OCI-LY1 (cell line): ENCODE results near the gene ARMC9.
A peak's percentile ranks its signal among the peaks of the same experiment; 100 is the strongest.

ENCODE experiments used
- H2AFZ ChIP-seq: fragments of 200-600 bp; sonication (generic), shearing (Covaris generic); 2 replicates; pipeline ENCODE4 v1.6.0; 2014; ENCODE audit warnings: antibody characterized with exemption, mild to moderate bottlenecking, low read length
- H3F3A ChIP-seq: fragments of 200-600 bp; sonication (generic), shearing (Covaris generic); 2 replicates; pipeline ENCODE4 v1.6.0; 2014; ENCODE audit warnings: mild to moderate bottlenecking, antibody characterized with exemption, low read length, moderate library complexity; ENCODE audit not compliant: insufficient read depth
- H3K27ac ChIP-seq: fragments of 200-600 bp; sonication (generic); 2 replicates; pipeline ENCODE4 v1.5.1; 2014; ENCODE audit warnings: low read length, mixed run types, mild to moderate bottlenecking, low read depth; ENCODE audit not compliant: poor library complexity, severe bottlenecking
- H3K27me3 ChIP-seq: fragments of 200-600 bp; sonication (generic); 2 replicates; pipeline ENCODE4 v1.6.0; 2014; ENCODE audit warnings: antibody characterized with exemption, mild to moderate bottlenecking, low read length, moderate library complexity; ENCODE audit not compliant: insufficient read depth
- H3K36me3 ChIP-seq: fragments of 200-600 bp; sonication (generic); 2 replicates; pipeline ENCODE4 v1.6.1; 2014; ENCODE audit warnings: mild to moderate bottlenecking, antibody characterized with exemption, low read length, moderate library complexity, mixed read lengths; ENCODE audit not compliant: insufficient read depth
- H3K4me1 ChIP-seq: fragments of 200-600 bp; sonication (generic); 2 replicates; pipeline ENCODE4 v1.5.1; 2014; ENCODE audit warnings: mild to moderate bottlenecking, low read length, moderate library complexity; ENCODE audit not compliant: insufficient read depth, severe bottlenecking
- H3K4me2 ChIP-seq: fragments of 200-600 bp; sonication (generic), shearing (Covaris generic); 2 replicates; pipeline ENCODE4 v1.6.1; 2014; ENCODE audit warnings: low read length
- H3K4me3 ChIP-seq: fragments of 200-600 bp; sonication (generic); 2 replicates; pipeline ENCODE4 v1.5.1; 2014; ENCODE audit warnings: low read length, low read depth, mild to moderate bottlenecking, mixed read lengths; ENCODE audit not compliant: poor library complexity, severe bottlenecking
- H3K79me2 ChIP-seq: fragments of 200-600 bp; shearing (Covaris generic); 2 replicates; pipeline ENCODE4 v1.6.1; 2016; ENCODE audit warnings: mixed run types, low read length, mixed read lengths; ENCODE audit not compliant: insufficient read depth
- H3K9ac ChIP-seq: fragments of 200-600 bp; sonication (generic), shearing (Covaris generic); 2 replicates; pipeline ENCODE4 v1.6.1; 2014; ENCODE audit warnings: mild to moderate bottlenecking, low read length, mixed read lengths
- H3K9me2 ChIP-seq: fragments of 200-600 bp; sonication (generic), shearing (Covaris generic); 2 replicates; pipeline ENCODE4 v1.6.1; 2014; ENCODE audit warnings: low read depth, mild to moderate bottlenecking, low read length, mixed read lengths
- H3K9me3 ChIP-seq: fragments of 200-600 bp; shearing (Covaris generic); 2 replicates; pipeline ENCODE4 v1.6.1; 2014; ENCODE audit warnings: low read length, mixed read lengths
- H4K20me1 ChIP-seq: fragments of 200-600 bp; sonication (generic), shearing (Covaris generic); 2 replicates; pipeline ENCODE4 v1.6.0; 2016; ENCODE audit warnings: mild to moderate bottlenecking, low read length; ENCODE audit not compliant: insufficient read depth
- CTCF ChIP-seq: fragments of 200-600 bp; sonication (generic), shearing (Covaris generic); IDR thresholded peaks from 2 replicates; pipeline ENCODE4 v1.5.1; 2017; ENCODE audit warnings: mild to moderate bottlenecking, antibody characterized with exemption, low read length, moderate library complexity, mixed read lengths
- EZH2 ChIP-seq: fragments of 200-600 bp; sonication (generic), shearing (Covaris generic); IDR thresholded peaks from 2 replicates; pipeline ENCODE4 v1.8.0; 2017; ENCODE audit warnings: borderline replicate concordance, mixed run types, mild to moderate bottlenecking, antibody characterized with exemption, low read length, moderate library complexity, mixed read lengths

Gene ARMC9

DNA sequence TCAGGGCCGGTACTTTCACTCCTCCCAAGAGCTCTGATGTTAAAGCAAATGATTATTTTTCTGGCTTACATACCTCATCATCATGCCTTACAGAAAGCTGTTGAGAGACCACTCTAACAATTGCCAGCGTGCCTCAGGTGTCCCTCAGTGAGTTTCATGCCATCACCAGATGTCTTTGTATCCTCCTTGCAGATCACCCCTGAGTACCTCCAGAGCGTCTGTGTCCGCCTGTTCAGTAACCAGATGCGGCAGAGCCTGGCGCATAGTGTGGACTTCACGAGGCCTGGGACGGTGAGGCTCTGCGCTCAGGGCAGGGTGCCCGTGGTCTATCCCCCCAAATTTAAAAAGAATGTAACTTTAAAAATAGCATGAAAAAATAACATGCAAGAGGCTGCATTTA lies 41.3 kb downstream of the ARMC9 start:
- H3K4me3 ChIP-seq, result no peak overlapping the region
- no peak overlapping the region for H2AFZ ChIP-seq
- H3K4me2 ChIP-seq, result no peak overlapping the region
- H3K79me2 ChIP-seq, result no peaks in the 10 kb centered on the region
- no peaks in the 10 kb centered on the region for H3K27me3 ChIP-seq
- H3K4me1 ChIP-seq, result peaks cover 13% of the 10 kb centered on the region
- H3K9ac ChIP-seq, result no peak overlapping the region
- no peak overlapping the region for H3K27ac ChIP-seq
- no peaks in the 10 kb centered on the region for H3K9me3 ChIP-seq
- no peaks in the 10 kb centered on the region for H4K20me1 ChIP-seq
- H3F3A ChIP-seq, result no peaks in the 10 kb centered on the region
- H3K9me2 ChIP-seq, result no peaks in the 10 kb centered on the region
- no peak for TF ChIP-seq CTCF
- H3K36me3 ChIP-seq, result no peaks in the 10 kb centered on the region

DNA sequence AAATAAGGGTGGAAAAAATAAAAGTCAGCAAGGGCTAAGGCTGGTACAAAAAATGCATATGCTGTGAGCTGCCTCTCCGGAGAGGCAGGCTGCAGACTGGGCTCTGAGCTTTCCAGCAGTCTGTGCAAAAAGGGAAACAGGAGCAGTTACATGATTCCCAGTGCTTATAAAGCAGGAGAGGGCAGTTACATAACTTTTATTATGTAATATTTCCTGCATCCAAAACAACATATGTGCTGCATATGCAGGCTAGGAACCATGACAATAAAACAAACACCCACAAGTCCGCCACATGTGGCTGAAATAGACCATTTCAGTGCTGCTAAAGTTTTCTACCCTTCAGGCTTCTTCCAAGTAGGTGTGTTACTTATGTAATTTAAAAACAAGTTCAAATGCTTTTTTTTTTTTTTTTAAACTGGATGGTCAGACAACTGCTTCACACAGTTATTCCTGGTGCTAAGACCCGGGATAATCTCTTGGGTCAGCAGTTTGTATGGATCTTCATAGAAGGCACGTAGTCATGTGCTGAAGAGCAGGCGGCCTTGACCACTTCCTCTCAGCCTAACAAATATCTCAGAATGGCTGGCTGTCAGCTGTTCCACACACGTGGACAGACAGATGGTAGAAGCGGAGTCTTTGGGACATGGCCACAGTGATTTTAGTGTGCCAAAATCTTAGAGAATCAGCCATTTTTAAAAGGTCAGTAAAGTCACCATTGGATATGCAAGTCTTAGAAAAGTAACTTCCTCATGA lies 43.5 kb downstream of the ARMC9 start:
- Histone ChIP-seq H3K9me3 (no peaks in the 10 kb centered on the region), H3K4me3 (no peak overlapping the region), H3K4me1 (peaks cover 13% of the 10 kb centered on the region), H3K27ac (peak overlapping the region; percentile 8), H4K20me1 (no peaks in the 10 kb centered on the region), H3F3A (no peaks in the 10 kb centered on the region), H2AFZ (peak overlapping the region; percentile 80; the same call in 1 of the 2 replicates), H3K79me2 (no peaks in the 10 kb centered on the region), H3K9ac (no peak overlapping the region), H3K27me3 (no peaks in the 10 kb centered on the region), H3K9me2 (no peaks in the 10 kb centered on the region), H3K36me3 (no peaks in the 10 kb centered on the region), H3K4me2 (peak overlapping the region; percentile 11; the same call in 1 of the 2 replicates)
- TF ChIP-seq EZH2 (no peak), CTCF (no peak)

DNA sequence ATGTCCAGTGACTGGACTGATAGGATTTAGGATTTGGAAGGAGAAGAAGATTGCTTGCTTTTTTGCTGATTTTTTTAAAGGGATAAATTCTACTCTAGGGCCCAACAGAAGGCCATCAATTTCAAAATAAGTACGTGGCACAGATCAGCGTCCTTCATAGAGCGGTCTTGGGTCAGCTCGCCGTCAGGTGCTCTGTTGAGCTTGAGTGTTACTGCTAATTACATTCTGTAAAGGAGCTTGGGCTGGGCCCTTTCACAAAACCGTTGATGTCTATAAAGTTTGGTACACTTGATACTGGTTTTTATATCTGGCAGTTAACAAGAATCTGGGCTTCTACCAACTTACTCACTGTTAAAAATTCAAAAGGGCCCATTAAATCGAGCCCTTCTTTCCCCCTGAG lies 45.4 kb downstream of the ARMC9 start:
- Histone ChIP-seq H3K79me2 (no peaks in the 10 kb centered on the region), H3K9me2 (no peaks in the 10 kb centered on the region), H3K4me3 (no peak overlapping the region), H3K9me3 (no peaks in the 10 kb centered on the region), H3K4me2 (no peak overlapping the region), H3K27me3 (no peaks in the 10 kb centered on the region), H3K4me1 (peaks cover 13% of the 10 kb centered on the region), H4K20me1 (no peaks in the 10 kb centered on the region), H3K27ac (no peak overlapping the region), H3K36me3 (no peaks in the 10 kb centered on the region), H3K9ac (no peak overlapping the region), H3F3A (no peaks in the 10 kb centered on the region), H2AFZ (no peak overlapping the region)
- TF ChIP-seq EZH2 (no peak), CTCF (no peak)
